Uterus (tissue), 2 donors: ENCODE measurements around the gene P2RX4.

Source experiments
- POLR2A ChIP-seq, 2 donors: fragments of 450-650 bp; IDR thresholded peaks; one replicate each; pipeline ENCODE4 v1.6.1; 2016; ENCODE audit warnings: antibody characterized with exemption in 2 of 2, mild to moderate bottlenecking in 1 of 2, moderate library complexity in 1 of 2
- TF ChIP-seq, protein P1 (sequence below), 4 experiments: fragments of 200-600 bp in 2 of 4; fragments of 450-650 bp in 2 of 4; sonication (generic) in 2 of 4; IDR thresholded peaks; one replicate each; pipeline ENCODE4 v1.5.1; 2016 to 2019; ENCODE audit warnings: antibody characterized with exemption in 4 of 4, mild to moderate bottlenecking in 2 of 4, moderate library complexity in 1 of 4

- TF ChIP-seq, protein P1, sequence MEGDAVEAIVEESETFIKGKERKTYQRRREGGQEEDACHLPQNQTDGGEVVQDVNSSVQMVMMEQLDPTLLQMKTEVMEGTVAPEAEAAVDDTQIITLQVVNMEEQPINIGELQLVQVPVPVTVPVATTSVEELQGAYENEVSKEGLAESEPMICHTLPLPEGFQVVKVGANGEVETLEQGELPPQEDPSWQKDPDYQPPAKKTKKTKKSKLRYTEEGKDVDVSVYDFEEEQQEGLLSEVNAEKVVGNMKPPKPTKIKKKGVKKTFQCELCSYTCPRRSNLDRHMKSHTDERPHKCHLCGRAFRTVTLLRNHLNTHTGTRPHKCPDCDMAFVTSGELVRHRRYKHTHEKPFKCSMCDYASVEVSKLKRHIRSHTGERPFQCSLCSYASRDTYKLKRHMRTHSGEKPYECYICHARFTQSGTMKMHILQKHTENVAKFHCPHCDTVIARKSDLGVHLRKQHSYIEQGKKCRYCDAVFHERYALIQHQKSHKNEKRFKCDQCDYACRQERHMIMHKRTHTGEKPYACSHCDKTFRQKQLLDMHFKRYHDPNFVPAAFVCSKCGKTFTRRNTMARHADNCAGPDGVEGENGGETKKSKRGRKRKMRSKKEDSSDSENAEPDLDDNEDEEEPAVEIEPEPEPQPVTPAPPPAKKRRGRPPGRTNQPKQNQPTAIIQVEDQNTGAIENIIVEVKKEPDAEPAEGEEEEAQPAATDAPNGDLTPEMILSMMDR (IDR thresholded peaks at IDR 0.05): no peak
- no peak for TF ChIP-seq POLR2A (IDR thresholded peaks at IDR 0.05)
Observed at GRCh38 chr12:121274036-121274763, 64.3 kb downstream of the P2RX4 start.
